ENCODE results near the gene DCLRE1A.

DCLRE1A gene

DNA sequence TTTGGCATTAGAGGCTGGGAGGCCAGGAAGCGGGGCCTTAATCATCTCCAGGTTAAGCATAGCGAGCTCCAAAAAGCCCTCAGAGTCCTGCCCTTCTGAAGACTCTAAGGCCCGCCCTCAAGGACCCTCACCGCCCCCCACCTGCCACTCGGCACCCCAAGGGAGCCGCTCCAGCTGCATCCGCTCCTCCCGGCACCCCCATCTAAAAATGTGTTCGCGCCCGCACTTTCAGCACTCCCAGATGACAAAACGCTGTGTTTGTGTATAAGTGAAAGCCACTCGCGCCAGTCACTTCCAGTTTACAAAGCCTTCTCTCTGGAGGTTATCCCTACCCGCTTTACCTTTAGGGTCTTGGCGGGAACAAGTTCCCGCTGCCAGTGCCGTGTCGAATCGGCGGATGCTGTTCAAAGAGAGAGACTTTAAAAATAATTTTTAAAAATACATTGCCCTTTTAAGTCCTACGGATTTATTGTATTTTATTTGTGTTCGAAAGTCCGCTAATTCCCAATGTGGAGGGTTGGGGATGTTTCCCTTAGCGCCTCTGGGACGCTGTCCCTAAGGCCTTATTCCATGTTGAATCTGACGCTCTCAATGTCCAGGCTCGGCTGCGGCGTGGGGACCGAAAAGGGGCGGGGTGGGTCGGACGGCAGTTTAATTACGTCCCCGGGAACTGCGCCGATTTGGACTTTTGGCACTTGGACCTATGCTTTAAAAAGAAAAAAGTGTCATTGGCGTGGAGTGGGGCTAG, at the start of gene DCLRE1A, which contains the start of gene NHLRC2:
Gene DCLRE1A, minus strand, starts transcription at position 70 of the 748 bp plus-strand sequence. CDS start 900 bp downstream, outside the sequence.
Gene NHLRC2, plus strand, starts transcription at position 649 of the 748 bp plus-strand sequence. CDS start 212 bp downstream, outside the sequence.
- DNase-seq (ENCODE audit: low read depth), result peak; percentile 50

DNA sequence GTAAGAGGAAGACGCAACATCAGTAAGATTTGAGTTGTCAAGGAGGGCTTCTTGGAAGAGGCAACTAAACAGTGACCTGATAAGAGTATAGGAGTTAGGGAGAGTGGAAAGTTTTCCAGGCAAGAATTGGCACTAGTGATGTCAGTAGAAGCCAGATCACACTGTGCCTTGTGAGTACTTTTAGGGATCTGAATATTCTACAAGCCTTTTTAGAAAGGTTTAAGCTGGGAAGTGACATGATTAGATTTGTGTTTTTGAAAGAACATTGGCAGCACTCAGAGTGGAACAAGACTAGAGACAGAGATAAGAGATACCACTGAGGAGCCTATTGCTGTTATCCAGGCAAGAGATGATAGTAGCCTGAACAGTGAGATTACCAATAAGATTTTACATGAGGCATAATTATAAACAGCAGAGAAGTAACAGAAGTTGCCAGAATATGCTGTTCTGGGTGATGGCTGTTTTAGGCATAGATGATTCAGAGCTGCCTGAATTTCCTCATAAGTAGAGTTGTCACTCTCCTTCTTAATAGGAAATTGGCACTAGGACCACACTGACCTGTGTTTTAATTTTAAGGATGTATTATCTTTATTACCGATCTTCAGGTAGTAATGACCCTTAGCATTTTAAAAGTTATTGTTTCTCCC, 46.2 kb upstream of the DCLRE1A start:
- DNase-seq (ENCODE audit: low read depth), result no peak

DNA sequence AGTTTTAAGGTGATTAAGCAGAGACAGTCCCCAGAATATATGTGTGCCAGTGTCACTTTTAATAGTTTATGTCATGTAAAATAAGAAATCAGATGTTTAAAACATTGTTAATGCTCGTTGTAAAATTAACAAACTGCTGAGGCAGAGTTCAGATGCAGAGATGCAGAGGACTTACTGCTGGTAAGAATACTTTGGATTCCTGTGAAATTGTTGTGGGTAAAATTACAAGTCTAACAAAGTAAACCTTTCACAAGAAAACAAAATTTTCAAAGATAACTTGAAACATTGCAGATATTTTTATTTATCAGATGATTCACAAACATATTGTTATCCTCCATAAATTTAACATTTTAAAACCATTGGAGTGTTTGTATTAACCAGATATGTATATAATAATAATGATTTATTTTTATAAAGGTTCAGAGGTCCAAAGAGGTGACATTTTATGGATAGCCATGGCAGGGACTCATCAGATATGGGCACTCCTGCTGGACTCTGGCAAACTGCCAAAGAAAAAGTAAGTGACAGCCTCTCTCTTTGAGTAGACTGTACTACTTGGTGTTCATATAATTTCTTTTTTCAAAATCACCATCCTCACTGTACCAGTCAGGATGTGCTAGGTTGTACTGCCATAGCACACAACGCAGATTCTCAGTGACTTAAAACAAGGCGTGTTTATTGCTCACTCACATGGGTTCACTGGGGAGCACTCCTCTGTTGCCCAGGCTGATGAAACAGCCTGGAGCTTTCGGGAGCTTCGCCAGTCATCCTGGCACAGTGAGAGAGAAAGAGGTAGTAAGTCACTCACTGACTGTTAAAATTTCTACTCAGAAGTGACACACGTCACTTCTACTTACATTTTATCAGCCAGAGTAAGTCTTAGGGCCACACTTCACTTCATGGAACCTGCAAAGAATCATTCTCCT, 44.1 kb upstream of the DCLRE1A start:
- DNase-seq (ENCODE audit: low read depth), result no peak

DNA sequence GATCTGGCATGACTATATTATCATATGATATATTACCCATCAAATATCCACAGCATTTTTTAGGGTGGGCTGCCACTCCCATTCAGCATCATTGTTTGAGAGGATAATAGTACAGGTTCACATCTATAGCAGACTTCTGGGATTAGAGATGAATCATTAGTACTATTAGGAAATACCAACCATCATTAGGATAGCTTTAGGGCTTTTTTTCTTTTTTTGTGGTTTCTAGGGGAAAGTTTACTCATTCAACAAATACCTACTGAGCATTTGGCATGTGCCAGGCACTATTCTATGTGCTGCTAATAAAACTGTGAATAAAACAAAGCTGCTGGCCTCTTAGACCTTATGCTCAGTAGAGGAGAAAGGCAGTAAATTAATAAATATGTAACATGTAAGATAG, 41.1 kb upstream of the DCLRE1A start:
- DNase-seq (ENCODE audit: low read depth), result no peak

GRCh38 chr10:113894581-113894980, 40.7 kb upstream of the DCLRE1A start:
- no peak for DNase-seq (ENCODE audit: low read depth)

DNA sequence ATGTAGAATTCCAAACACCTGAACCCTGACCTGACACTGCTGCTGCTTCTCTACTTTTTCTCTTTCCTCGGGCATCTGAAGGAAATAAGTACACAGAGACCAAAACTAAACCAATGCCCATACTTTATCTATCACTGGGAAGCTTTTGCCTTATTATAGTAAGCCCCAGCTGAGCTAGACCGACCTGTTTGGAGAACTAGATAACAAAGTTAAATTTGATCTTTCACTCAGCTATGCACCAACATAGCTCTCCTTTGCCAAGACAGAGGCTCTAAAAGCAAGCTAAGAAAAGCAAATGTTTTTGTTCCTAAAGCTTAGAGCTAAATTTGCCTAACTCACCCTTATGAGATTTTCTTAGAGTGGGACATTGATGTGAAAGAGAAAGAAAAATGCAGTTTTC, 39.7 kb upstream of the DCLRE1A start:
- DNase-seq (ENCODE audit: low read depth), result no peak

GRCh38 chr10:113891476-113891875, 37.6 kb upstream of the DCLRE1A start:
- DNase-seq (ENCODE audit: low read depth), result no peak

DNA sequence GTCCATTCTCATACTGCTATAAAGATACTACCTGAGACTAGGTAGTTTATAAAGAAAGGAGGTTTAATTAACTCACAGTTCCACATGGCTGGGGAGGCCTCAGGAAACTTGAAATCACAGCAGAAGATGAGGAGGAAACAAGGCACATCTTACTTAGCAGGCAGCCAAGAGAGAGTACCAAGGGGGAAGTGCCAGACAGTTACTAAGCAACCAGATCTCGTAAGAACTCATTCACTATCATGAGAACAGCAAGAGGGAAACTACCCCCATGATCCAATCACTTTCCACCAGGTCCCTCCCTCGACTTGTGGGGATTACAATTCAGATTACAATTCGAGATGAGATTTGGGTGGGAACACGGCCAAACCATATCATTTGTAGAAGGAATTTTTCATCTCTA, 36.9 kb upstream of the DCLRE1A start:
- no peak for DNase-seq (ENCODE audit: low read depth)

DNA sequence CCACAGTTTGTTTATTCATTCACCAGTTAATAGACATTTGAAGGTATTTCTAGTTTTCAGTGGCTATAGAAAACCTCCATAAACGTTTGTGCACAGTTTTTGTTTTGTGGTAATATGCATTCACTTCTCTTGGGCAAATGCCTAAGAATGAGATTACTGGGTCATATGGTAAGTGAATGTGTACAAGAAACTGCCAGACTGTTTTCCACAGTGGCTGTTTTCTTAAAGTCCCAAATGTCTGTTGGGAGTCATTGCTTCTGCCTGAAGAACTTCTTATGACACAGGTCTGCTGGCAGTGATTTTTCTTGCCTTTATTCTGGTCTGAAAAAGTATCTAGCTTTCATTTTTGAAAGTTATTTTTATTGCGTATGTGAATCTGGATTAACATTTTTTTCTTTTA, 36.0 kb upstream of the DCLRE1A start:
- no peak for DNase-seq (ENCODE audit: low read depth)

DNA sequence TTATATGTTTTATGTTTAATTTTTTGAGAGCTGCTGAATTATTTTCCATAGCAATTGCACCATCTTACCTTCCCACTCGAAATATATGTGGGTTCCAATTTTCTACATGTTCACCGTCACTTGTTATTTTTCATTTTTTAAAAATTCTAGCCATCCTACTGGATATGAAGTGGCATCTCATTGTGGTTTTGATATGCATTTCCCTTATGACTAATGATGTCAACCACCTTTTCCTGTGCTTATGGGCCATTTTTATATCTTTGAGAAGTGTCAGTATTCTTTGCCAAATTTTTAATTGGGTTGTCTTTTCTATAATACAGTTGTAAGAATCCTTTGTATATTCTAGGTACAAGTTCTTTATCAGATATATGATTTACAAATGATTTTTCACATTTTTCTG, 28.4 kb upstream of the DCLRE1A start:
- DNase-seq (ENCODE audit: low read depth), result no peak

- DNase-seq (ENCODE audit: low read depth), result no peak
Measured at GRCh38 chr10:113880236-113880635, 26.4 kb upstream of the DCLRE1A start.

DNA sequence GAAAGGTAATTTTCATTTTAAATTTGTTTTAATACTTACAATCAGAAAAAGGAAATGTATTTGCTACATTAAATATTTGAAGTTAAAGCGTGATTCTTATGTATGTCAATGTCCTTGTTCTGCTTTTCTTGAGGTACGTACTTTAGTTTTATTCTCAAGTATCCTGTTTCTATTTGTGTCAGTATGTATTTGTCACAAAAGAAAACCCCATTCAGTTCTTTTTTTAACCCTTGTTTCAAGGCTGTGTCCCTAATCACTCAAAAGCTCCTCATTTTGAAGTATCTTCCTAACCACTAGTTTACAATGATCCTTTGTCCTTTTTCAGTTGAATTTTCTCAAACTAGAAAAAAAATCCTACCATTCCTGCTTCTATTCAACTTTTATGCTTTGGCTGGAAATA, 25.8 kb upstream of the DCLRE1A start:
- no peak for DNase-seq (ENCODE audit: low read depth)

GRCh38 chr10:113876461-113876860, 22.6 kb upstream of the DCLRE1A start:
- DNase-seq (ENCODE audit: low read depth), result no peak

- no peak for DNase-seq (ENCODE audit: low read depth)
Measured at GRCh38 chr10:113875212-113875611, 21.3 kb upstream of the DCLRE1A start.

GRCh38 chr10:113872139-113873030, 18.5 kb upstream of the DCLRE1A start:
- no peak for DNase-seq (ENCODE audit: low read depth)

GRCh38 chr10:113869789-113870188, 15.9 kb upstream of the DCLRE1A start:
- DNase-seq (ENCODE audit: low read depth), result no peak

- DNase-seq (ENCODE audit: low read depth), result no peak
Measured at GRCh38 chr10:113867904-113868303, 14.0 kb upstream of the DCLRE1A start.

DNA sequence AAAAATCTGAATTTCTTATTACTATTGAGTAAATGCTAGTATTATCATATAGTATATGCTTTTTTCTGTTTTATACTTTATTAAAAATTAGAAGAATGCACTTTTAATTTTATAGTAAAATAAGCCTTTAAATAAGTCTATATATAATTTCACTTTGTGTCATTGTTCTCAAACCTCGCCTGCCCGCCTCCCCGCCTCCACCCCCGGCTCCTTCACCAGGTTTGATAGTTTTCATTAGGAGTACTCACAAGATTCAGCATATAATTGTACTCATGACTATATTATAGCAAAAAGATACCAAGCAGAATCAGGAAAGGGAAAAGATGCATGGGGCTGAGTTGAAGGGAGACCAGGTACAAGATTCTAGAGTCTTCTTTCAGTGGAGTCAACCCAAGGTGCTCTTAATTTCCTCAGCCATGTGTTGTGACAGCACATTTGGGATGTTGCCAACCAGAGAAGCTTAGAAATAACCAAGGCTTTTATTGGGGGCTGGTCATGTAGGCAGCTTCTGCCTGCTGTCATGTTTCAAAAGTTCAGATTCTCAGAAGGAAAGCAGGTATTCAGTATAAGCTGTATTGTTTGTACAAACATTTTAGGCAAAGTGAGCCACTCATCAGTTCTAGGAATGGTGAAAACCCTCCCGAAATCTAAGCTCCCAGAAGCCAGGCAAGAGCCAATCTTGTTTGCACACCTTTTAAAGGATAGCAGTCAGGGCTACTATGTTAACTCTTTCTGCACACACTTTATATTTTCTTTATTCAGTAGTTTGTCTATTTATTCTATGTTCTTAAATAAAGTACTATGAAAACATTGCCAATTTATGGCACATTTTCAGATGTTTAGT, 12.9 kb upstream of the DCLRE1A start:
- DNase-seq (ENCODE audit: low read depth), result no peak

DNA sequence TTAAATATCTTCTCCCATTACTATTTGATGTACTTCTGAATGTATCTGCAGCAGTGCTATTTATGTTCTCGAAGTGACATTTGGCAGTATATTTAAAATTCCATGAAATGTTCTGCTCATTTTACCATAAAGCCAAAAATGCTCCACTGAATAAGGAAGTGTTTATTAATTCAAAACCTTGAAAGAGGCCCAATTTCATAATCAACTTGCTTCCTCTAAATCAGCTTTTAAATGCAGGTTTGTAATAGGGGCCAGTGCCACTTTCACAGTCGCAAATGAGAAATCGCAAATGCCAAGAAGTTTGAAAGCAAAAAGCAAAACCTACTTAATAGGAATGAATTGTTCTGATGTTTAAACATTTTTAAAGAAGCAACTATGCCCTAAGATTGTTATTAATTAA, 12.0 kb upstream of the DCLRE1A start:
- DNase-seq (ENCODE audit: low read depth), result no peak

- DNase-seq (ENCODE audit: low read depth), result no peak
Measured at GRCh38 chr10:113859261-113859660, 5.4 kb upstream of the DCLRE1A start.

- DNase-seq (ENCODE audit: low read depth), result no peak
Measured at GRCh38 chr10:113858541-113858940, 4.7 kb upstream of the DCLRE1A start.
